GM12878 (cell line): Measurements from ENCODE around the gene TNFAIP1. TPM values are rescaled to one million over a fixed set of nuclear protein-coding genes. Genes with fewer than 3 reads are reported as not detected.

ENCODE experiments used
- ATAC-seq: fragments of 200-7000 bp; cut with Tn5 transposase; 3 replicates; pipeline ENCODE4 v1.9.1; 2020; ENCODE audit warnings: mild to moderate bottlenecking, moderate library complexity
- BruUV-seq: library from RNA; stranded (reverse); fragments of 400-500 nt; replicated peaks from 2 replicates; lab custom pipeline; 2021; lab: Mats Ljungman, UMichigan
- CTCF ChIA-PET: fragments of 300-600 bp; sonication (Branson Sonifier 250); formaldehyde crosslinking; extraction: SDS; loops from one replicate; lab custom pipeline; 2021; ENCODE audit warnings: inconsistent platforms; lab: Yijun Ruan, JAX
- POLR2A ChIA-PET: fragments of 350-600 bp; formaldehyde crosslinking; extraction: SDS; loops from one replicate; lab custom pipeline; 2021; ENCODE audit warnings: inconsistent platforms; lab: Charles Lee
- RAD21 ChIA-PET: fragments of 300-600 bp; sonication (Branson Sonifier 250); formaldehyde crosslinking; loops from one replicate; lab custom pipeline; 2023; ENCODE audit warnings: antibody characterized with exemption; ENCODE audit not compliant: unreplicated experiment; lab: Charles Lee
- SMC1A ChIA-PET: fragments of 300-600 bp; sonication (Branson Sonifier 250); formaldehyde crosslinking; loops from one replicate; lab custom pipeline; 2023; ENCODE audit not compliant: unreplicated experiment, uncharacterized antibody; lab: Charles Lee
- DNase-seq: peaks from one replicate; pipeline ENCODE4 v3.0.0-alpha.2; 2011; ENCODE audit warnings: low read depth, low spot score
- FAIRE-seq: peaks from 3 replicates; lab custom pipeline; 2011; peaks lifted over from hg19 to GRCh38; lab: Jason Lieb, UNC
- H2AFZ ChIP-seq: 2 replicates; pipeline ENCODE4 v1.6.0; 2011; ENCODE audit warnings: low read depth, low read length, control low read depth; ENCODE audit not compliant: control insufficient read depth
- H3K27ac ChIP-seq: 2 replicates; pipeline ENCODE4 v1.5.1; 2011; ENCODE audit warnings: control low read depth; ENCODE audit not compliant: control insufficient read depth, insufficient read depth
- H3K27me3 ChIP-seq, 2 experiments: replicated peaks in 1 of 2; 2 replicates each; pipeline versions ENCODE4 v1.6.0 to v1.6.1; 2011; ENCODE audit warnings: low read length in 1 of 2; ENCODE audit not compliant: control insufficient read depth in 2 of 2, insufficient read depth in 2 of 2
- H3K36me3 ChIP-seq, 2 experiments: 2 replicates each; pipeline ENCODE4 v1.5.1; 2011; ENCODE audit warnings: low read length in 1 of 2; ENCODE audit not compliant: control insufficient read depth in 2 of 2, insufficient read depth in 2 of 2
- H3K4me1 ChIP-seq: 2 replicates; pipeline ENCODE4 v1.6.1; 2011; ENCODE audit warnings: mild to moderate bottlenecking, low read length, moderate library complexity, mixed read lengths; ENCODE audit not compliant: control insufficient read depth, insufficient read depth
- H3K4me2 ChIP-seq: 2 replicates; pipeline ENCODE4 v1.6.0; 2011; ENCODE audit warnings: control low read depth; ENCODE audit not compliant: control insufficient read depth, insufficient read depth
- H3K4me3 ChIP-seq: fragments of 200-600 bp; sonication (generic); 2 replicates; pipeline ENCODE4 v1.5.1; 2016
- H3K79me2 ChIP-seq: 2 replicates; pipeline ENCODE4 v1.6.0; 2011; ENCODE audit warnings: low read length; ENCODE audit not compliant: control insufficient read depth, insufficient read depth
- H3K9ac ChIP-seq: 2 replicates; pipeline ENCODE4 v1.8.0; 2011; ENCODE audit warnings: low read length, control low read depth, mixed read lengths; ENCODE audit not compliant: control insufficient read depth, insufficient read depth
- H3K9me3 ChIP-seq: replicated peaks from 3 replicates; pipeline ENCODE4 v1.5.1; 2011; ENCODE audit warnings: mild to moderate bottlenecking, low read length; ENCODE audit not compliant: control insufficient read depth, insufficient read depth
- H4K20me1 ChIP-seq: 2 replicates; pipeline ENCODE4 v1.6.0; 2011; ENCODE audit not compliant: control insufficient read depth, insufficient read depth
- DPF2 ChIP-seq: fragments of 450-650 bp; IDR thresholded peaks from 2 replicates; pipeline ENCODE4 v1.6.1; 2017; ENCODE audit warnings: mild to moderate bottlenecking
- EP300 ChIP-seq, 2 experiments: fragments of 150-350 bp in 1 of 2; IDR thresholded peaks; 2 replicates each; pipeline ENCODE4 v1.6.1; 2011 to 2012; ENCODE audit warnings: low read depth in 2 of 2, low read length in 2 of 2, borderline replicate concordance in 1 of 2, improper control_type of control experiment in 1 of 2, inconsistent platforms in 1 of 2; ENCODE audit not compliant: control insufficient read depth in 1 of 2
- JUNB ChIP-seq: IDR thresholded peaks from 2 replicates; pipeline ENCODE4 v1.6.1; 2016; ENCODE audit warnings: antibody characterized with exemption, mild to moderate bottlenecking
- JUND ChIP-seq: IDR thresholded peaks from 2 replicates; pipeline ENCODE4 v1.6.1; 2012; ENCODE audit warnings: low read depth, mild to moderate bottlenecking, low read length, improper control_type of control experiment, moderate library complexity
- KAT2A ChIP-seq: conservative IDR thresholded peaks from 2 replicates; pipeline ENCODE4 v1.6.1; 2011; ENCODE audit warnings: low read depth, low read length; ENCODE audit not compliant: control insufficient read depth
- MEF2A ChIP-seq: IDR thresholded peaks from 2 replicates; pipeline ENCODE4 v1.6.1; 2011; ENCODE audit warnings: low read depth, mild to moderate bottlenecking, low read length, moderate library complexity; ENCODE audit not compliant: insufficient read depth
- MTA3 ChIP-seq: IDR thresholded peaks from 2 replicates; pipeline ENCODE4 v1.6.1; 2012; ENCODE audit warnings: low read length, inconsistent platforms, borderline replicate concordance
- NBN ChIP-seq: fragments of 450-650 bp; IDR thresholded peaks from 2 replicates; pipeline ENCODE4 v1.6.1; 2016
- NFYA ChIP-seq: IDR thresholded peaks from 2 replicates; pipeline ENCODE4 v1.6.1; 2011; ENCODE audit warnings: low read depth, mild to moderate bottlenecking, low read length, improper control_type of control experiment, borderline replicate concordance
- NR2F1 ChIP-seq: fragments of 450-650 bp; conservative IDR thresholded peaks from 2 replicates; pipeline ENCODE4 v1.6.1; 2017; ENCODE audit warnings: mild to moderate bottlenecking
- PAX5 ChIP-seq: IDR thresholded peaks from 2 replicates; pipeline ENCODE4 v1.6.1; 2011; ENCODE audit warnings: low read depth, low read length, borderline replicate concordance
- PAX8 ChIP-seq: fragments of 450-650 bp; IDR thresholded peaks from 2 replicates; pipeline ENCODE4 v1.6.1; 2017; ENCODE audit warnings: mild to moderate bottlenecking, moderate library complexity
- PML ChIP-seq: IDR thresholded peaks from 2 replicates; pipeline ENCODE4 v1.6.1; 2012; ENCODE audit warnings: low read length, inconsistent platforms
- RB1 ChIP-seq: fragments of 450-650 bp; formaldehyde crosslinking; IDR thresholded peaks from 2 replicates; pipeline ENCODE4 v1.6.1; 2017; ENCODE audit warnings: mild to moderate bottlenecking, borderline replicate concordance
- SMAD5 ChIP-seq: IDR thresholded peaks from 2 replicates; pipeline ENCODE4 v1.6.1; 2016; ENCODE audit warnings: antibody characterized with exemption, low read depth
- WGBS: methylation state at CpG from one replicate; pipeline ENCODE4 v1.1.6; 2016; ENCODE audit warnings: low lambda C conversion rate; ENCODE audit not compliant: insufficient replicate concordance, insufficient coverage; ENCODE audit errors: missing lambda C conversion rate; 5-methylcytosine and 5-hydroxymethylcytosine counted together
- in situ Hi-C: fragments of 300-500 bp; cut with MboI; formaldehyde crosslinking; loops from 9 replicates; pipeline ENCODE4 v1.14.3; 2018; ENCODE audit warnings: mixed read lengths
- intact Hi-C: fragments of 100-400 bp; cut with micrococcal nuclease; formaldehyde crosslinking; loops from one replicate; pipeline ENCODE4 v1.14.2; 2022; ENCODE audit not compliant: unreplicated experiment
- polyA plus RNA-seq, 11 experiments: library from polyadenylated mRNA; depleted of rRNA in 4 of 11; unstranded in 6 of 11; stranded (reverse) in 5 of 11; fragments of >200 nt; fragmentation: Nextera tagmentation in 4 of 11; fragmentation: Illumina TruSeq in 1 of 11; extraction: Ambion mirVana in 4 of 11; extraction: Trizol in 1 of 11; gene quantifications; 1 replicate in 1 of 11; 2 replicates in 10 of 11; pipeline versions ENCODE4 v1.2.1 to v1.2.3, GENCODE V29; 2011 to 2016; ENCODE audit warnings: inconsistent platforms in 2 of 11, missing spikeins in 2 of 11, low read depth in 1 of 11
- total RNA-seq, 4 experiments: library from RNA; depleted of rRNA in 3 of 4; stranded (reverse); fragments of >200 nt in 3 of 4; fragmentation: Illumina TruSeq in 1 of 4; extraction: Trizol in 1 of 4; gene quantifications; 2 replicates each; pipeline versions ENCODE4 v1.2.1 to v1.2.3, GENCODE V29; 2013 to 2021
- TF ChIP-seq, protein P1 (sequence below): IDR thresholded peaks from 2 replicates; pipeline ENCODE4 v1.6.1; 2012; ENCODE audit warnings: low read depth, low read length, improper control_type of control experiment

TNFAIP1 gene
- total and polyA plus RNA-seq, 10 of the 15 experiments (the other 5 are each of a cell fraction or from before 2014, with no cell fraction given), result 1.8 to 16.9 (median 11.7) TPM

DNA sequence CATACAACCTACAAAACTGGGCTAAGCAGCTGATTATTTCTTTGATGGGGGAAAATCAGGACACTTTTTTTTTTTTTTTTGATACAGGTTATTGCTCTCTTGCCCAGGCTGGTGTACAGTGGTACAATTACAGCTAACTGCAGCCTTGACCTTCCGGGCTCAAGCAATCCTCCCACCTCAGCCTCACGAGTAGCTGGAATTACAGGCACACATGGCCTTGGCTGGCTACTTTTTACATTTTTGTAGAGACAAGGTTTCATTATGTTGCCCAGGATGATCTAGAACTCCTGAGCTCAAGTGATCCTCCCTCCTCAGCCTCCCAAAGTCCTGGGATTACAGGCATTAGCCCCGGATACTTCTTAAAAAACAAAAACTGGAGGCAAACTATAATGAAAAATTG is 37.1 kb upstream of the TNFAIP1 start:
- ATAC-seq, result no peak
- Histone ChIP-seq H3K9me3 (no peaks in the 10 kb centered on the region), H3K4me1 (no peaks in the 10 kb centered on the region; the same call in 1 of the 2 replicates), H3K4me3 (no peak overlapping the region), H3K4me2 (no peak overlapping the region), H3K27ac (no peak overlapping the region), H4K20me1 (no peaks in the 10 kb centered on the region), H3K9ac (no peak overlapping the region), H3K79me2 (no peaks in the 10 kb centered on the region), H2AFZ (no peak overlapping the region), H3K36me3 (no peaks in the 10 kb centered on the region), H3K27me3 (no peaks in the 10 kb centered on the region)
- WGBS, result 78% methylated on average over 3 of the region's 3 CpGs
- POLR2A ChIA-PET, result no interaction called here
- no TSS peak for BruUV-seq
- in situ Hi-C loops, result no loop called here
- RAD21 ChIA-PET, result no interaction called here
- TF ChIP-seq PML (no peak), PAX8 (no peak), KAT2A (no peak), JUNB (no peak), JUND (no peak), NFYA (no peak), PAX5 (no peak), RB1 (no peak), NR2F1 (no peak), EP300 (IDR thresholded peaks at IDR 0.05; ENCODE audit: borderline replicate concordance in 1 of 2, control insufficient read depth in 1 of 2, low read depth in 2 of 2, low read length in 2 of 2) (no peak), NBN (no peak), MTA3 (no peak), DPF2 (no peak), MEF2A (no peak), SMAD5 (no peak)
- TF ChIP-seq, protein P1, sequence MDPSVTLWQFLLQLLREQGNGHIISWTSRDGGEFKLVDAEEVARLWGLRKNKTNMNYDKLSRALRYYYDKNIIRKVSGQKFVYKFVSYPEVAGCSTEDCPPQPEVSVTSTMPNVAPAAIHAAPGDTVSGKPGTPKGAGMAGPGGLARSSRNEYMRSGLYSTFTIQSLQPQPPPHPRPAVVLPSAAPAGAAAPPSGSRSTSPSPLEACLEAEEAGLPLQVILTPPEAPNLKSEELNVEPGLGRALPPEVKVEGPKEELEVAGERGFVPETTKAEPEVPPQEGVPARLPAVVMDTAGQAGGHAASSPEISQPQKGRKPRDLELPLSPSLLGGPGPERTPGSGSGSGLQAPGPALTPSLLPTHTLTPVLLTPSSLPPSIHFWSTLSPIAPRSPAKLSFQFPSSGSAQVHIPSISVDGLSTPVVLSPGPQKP, result no peak
- SMC1A ChIA-PET, result interaction anchor here (0.6 to 1.4 kb wide), 4 partner anchors 11 to 175 kb away, joined by 3 to 8 read pairs (median 4); partner anchors contain the start of gene SLC13A2
- FAIRE-seq, result no peak
- CTCF ChIA-PET, result interaction anchor here (0.8 to 1.3 kb wide), 2 partner anchors 11 to 35 kb away, joined by 3 to 4 read pairs; no protein-coding TSS in a partner anchor
- no peak for DNase-seq
- intact Hi-C loops, result no loop called here
